Dedifferentiated amniotic fluid mesenchymal stem cell (primary cell): ENCODE results near the gene SERPINA7.
"Not testable (repeated sequence)": the region's sequence is repeated elsewhere in the genome, so short reads cannot be mapped to it uniquely, and the experiment has no call there.

Source experiments
- DNase-seq: peaks from one replicate; pipeline ENCODE4 v3.0.0-alpha.2; 2016; ENCODE audit errors: extremely low spot score

SERPINA7 gene, protein sequence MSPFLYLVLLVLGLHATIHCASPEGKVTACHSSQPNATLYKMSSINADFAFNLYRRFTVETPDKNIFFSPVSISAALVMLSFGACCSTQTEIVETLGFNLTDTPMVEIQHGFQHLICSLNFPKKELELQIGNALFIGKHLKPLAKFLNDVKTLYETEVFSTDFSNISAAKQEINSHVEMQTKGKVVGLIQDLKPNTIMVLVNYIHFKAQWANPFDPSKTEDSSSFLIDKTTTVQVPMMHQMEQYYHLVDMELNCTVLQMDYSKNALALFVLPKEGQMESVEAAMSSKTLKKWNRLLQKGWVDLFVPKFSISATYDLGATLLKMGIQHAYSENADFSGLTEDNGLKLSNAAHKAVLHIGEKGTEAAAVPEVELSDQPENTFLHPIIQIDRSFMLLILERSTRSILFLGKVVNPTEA

DNA sequence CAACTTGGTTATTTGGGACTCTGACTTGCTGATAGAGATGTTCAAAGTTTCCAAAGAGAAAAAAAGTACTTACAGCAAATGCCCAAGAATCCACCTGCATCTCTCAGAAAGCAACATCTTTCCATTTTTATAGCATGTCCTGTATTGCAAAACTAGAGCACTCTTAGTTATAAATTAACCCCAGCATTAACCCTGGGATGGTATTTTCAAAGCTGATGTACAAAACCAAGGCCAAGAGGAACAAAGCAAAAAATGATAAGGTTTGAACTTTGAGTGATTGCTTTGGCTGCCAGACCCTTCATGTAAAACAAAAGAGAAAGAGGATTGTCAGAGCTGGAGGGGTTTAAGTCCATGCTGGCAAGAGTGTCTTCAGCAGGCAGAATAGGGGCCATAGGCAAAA is at the start of gene SERPINA7:
SERPINA7 (minus strand) TSS at position 103 of the 400 bp plus-strand sequence. CDS start 1,669 bp downstream, outside the sequence.
- DNase-seq: no peak

DNA sequence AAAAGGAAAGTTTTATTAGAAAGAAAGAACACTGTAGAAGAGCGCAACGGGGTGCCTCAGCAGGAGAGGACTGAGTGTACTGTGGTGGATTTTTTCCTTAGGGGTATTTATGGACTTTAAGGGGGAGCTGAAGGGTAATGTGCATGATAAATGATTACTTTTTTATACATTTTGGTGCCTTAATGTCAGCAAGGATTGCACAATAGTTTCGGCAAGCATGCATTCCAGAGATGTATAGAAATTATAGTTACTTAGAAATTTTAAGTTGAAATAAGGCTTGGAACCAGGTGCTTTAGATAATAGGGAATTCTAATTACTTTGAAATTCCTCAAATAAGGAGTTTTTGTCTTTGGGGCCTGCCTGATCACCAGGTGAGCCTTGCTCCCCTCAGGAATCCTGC is 30.5 kb upstream of the SERPINA7 start:
- DNase-seq: no peak

DNA sequence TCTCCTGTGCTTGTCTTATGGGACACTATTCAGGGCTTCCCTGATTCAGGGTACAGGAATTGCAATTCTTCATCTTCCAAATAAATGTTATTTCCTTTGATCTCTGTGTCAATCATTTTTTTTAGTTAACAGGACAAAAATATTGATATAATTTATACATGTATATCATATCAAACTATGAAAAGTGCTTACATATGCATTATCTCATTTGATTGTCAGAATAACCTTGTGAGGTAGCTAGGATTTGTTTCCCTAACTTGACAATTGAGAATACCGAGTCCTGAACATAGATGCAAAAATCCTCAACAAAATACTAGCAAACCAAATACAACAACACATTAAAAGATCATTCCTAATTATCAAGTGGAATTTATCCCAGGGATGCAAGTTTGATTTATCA is 11.5 kb upstream of the SERPINA7 start:
- DNase-seq: no peak

DNA sequence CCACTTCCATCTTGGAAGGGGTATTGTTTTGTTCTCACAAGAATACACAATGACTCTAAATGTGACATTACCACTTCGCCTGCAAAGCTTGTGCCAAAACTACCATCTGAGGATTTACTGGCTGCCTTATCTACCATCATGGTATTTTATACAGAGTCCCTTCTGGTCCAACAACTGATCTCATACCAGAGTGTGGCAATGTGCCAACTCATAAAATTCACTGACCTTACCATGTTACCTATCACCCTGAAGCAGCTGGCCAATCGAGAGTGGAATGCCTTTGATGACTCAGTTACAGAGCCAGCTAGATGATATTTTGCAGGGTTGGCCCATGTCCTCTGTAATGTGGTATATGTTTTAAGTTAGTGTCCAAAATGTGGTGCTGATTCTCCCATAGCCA is 3.8 kb upstream of the SERPINA7 start:
- DNase-seq: no peak

DNA sequence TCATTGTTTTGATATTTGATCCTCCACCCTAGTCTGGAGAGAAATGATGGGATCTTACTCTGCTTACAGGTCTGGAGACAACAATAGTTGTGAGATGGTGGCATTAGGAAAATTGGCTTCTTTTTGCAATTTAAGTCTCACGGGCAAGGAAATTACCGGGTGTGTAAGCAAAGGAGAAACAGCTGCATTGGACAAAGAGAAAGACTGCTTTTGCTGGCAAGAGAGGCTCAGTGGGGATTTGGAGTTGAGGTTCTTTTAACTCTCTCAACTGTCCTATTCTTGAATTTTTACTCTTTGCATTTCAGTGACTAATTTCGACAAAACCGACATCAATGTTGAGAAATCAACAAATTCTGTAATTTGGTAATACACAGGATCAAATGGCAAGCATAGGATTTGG is 2.3 kb upstream of the SERPINA7 start:
- DNase-seq: no peak

DNA sequence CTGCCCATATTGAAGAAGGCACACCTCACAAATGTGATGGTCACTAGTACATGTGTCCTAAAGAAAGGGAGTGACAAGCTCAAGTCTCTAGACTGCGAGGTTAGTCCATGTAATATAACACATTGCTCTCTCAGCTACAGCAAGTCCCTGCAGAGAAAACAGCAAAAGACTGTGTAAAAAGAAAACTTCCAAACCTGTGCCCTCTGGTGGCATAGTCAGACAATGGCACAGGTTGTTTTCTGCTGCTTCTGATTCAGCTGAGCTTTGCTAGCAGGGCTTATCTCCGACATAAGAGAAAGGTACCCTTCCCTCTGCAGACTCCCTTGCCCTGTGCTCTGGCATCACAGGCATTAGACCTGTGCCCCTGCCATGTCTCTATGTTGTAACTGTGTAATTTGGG is 1.4 kb upstream of the SERPINA7 start:
- DNase-seq: no peak

DNA sequence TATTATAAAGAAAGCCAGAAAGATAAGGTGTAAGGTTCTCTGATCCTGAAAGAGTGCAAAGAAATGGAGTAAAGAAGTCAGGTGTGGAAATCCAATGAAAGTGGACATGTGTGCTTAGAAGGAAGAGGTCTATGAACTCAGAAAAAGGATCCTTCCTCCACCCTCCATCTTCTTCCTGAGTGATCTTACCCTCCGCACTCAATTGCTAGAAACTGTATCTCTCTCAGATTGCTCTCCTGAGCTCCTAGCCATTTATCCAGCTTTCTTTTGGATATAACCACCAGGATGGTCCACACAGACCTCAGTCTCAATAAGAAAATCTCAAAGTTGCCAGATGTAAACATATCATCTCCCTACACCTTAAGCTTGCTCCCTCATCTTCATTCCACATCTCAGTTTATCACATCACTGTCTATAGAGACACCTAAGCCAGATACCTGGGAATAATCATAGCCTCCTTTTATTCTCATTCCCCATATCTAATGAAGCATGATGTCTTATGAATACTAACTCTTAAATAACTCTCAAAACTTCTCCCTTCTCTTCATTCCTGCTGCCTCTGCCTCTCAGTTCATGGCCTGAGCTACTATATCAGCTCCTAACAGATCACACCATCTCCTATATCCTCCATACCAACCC is 573 bp downstream of the SERPINA7 start:
- no peak for DNase-seq

DNA sequence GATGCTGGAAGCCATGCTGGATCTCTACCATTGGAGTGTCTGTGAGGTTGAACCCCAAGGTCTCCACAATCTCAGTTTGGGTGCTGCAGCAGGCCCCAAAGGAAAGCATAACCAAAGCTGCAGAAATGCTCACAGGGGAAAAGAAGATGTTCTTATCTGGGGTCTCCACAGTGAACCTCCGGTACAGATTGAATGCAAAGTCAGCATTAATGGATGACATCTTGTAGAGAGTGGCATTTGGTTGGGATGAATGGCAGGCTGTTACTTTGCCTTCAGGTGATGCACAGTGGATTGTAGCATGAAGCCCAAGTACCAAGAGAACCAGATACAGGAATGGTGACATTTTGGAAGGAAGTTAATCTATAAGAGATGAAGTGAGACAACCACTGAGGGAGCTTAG is 1.8 kb downstream of the SERPINA7 start:
- no peak for DNase-seq

DNA sequence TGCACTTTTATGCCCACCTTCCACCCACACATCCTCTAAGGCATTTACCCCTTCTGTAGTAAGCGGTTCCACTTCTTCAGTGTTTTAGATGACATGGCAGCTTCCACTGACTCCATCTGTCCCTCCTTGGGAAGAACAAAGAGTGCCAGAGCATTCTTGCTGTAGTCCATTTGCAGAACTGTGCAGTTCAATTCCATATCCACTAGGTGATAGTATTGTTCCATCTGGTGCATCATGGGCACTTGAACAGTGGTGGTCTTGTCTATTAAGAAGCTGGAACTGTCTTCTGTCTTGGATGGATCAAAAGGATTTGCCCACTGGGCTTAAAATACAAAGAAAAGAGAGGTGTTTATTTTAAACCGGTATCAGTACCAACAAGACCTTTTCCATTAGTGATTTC is 3.5 kb downstream of the SERPINA7 start:
- no peak for DNase-seq

DNA sequence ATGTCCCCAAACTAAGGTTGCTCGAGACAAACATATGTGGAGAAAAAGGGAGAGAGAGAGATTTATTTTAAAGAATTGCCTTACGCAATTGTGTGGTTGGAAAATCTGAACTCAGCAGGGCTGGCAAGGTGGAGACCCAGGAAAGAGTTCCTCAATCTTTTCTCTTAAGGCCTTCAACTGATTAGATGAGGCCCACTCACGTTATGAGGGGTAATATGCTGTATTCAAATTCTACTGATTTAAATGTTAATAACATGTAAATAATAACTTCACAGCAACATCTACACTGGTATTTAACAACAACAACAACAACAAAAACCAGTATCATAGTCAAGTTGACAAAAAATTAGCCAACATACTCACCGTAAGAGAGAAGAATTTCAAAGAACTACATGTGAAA is 14.6 kb downstream of the SERPINA7 start:
- DNase-seq: no peak

DNA sequence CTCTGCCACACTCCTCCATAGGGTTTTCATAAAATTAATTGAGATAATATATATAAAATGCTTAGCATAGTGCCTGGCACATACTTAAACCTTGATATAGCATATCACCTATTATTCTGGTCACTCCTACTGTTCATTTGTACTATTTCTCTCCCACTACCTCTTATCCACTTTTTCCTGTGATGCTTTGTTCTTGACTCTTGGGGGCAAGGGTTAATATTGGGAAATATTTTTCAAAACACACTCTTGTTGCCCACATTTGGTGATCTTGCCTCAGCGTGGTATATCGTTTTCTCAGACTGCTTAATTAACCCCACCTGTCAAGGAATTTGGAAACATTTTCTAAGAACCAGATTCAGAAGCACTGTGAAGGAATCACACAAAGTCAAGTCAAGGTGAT is 16.3 kb downstream of the SERPINA7 start:
- no peak for DNase-seq

DNA sequence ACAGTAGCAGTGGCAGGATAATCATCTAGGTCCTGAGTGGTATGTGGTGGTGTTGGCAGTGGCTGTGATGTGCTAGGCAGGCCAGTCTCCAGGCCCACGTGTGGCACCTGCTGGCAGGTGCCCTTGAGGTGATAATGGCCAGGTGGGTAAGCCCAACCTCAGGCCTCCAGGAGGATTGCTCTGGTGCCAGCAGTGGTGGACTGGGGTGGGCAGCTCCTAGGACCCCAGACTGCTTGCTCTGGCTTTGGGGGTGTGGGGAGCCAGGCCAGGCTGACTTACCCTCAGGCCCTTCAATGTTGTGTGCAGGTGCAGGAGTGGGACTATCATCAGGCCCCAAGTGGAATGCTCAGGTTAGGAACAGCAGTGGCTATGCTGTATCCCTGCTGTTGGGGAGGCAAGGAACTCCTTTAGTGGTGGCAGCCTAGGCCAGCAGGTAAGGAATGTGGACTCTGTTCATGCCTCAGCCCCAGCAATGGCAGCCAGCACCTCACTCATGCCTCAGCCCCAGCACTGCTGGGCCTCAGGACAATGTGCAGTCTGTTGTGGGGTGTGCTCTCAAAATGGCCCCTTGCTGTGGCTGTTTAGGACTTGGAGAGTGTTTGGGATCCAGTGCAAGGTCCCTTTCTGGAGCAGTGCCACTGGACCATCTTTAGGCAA is 24.3 kb downstream of the SERPINA7 start:
- no peak for DNase-seq

DNA sequence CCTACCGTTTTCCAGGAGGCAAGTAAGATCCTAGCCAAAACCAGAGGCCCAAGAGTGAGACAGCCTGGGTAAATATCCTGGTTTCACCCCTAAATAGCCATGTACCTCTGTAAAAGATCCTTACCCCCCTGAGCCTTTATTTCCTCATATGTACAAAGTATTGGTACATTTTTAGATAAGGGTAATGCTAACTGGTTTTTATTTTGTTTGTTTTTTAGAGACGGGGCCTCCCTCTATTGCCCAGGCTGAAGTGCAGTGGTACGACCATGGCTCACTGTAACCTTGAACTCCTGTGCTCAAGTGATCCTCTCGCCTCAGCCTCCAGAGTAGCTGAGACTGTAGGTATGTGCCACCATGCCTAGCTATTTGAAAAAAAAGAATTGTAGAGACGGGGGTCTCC is 29.4 kb downstream of the SERPINA7 start:
- DNase-seq: no peak

DNA sequence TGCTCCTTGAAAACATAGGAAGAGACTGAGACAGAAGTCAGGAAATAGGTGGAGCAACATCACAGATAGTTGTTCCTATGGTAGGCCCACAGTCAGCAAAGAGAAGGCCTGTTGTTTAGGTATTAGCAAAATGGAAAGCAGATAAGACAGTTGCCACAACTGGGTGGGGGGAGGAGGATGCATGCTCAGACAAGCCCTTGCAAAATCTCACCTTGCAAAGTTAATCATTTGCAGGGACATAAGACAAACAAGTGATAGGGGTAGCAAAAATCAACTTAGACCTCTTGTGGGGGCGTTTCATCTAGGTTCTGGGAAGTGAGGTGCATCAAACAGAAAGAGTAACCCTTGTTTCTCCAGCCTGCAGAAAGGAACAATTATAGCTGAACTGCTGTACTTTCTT is 30.7 kb downstream of the SERPINA7 start:
- no peak for DNase-seq

DNA sequence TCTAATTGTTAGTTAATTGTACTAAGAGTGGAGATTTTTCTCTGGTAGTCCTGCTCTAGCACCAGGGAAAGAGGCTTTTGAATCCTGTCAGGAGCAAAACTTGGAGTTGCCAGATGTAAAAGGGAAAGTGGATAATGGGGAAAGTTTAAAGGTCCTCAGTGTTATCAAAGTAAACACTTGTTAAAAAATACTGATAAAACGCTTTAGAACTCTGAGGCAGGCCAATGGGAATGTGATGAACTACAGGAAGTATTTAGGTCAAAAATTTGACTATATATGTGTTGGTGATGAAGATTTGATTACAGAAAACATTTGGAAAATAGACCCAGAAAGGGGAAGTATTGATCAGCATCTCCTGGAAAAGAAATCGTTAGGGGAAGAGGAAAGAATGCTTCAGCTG is 32.8 kb downstream of the SERPINA7 start:
- DNase-seq: no peak

DNA sequence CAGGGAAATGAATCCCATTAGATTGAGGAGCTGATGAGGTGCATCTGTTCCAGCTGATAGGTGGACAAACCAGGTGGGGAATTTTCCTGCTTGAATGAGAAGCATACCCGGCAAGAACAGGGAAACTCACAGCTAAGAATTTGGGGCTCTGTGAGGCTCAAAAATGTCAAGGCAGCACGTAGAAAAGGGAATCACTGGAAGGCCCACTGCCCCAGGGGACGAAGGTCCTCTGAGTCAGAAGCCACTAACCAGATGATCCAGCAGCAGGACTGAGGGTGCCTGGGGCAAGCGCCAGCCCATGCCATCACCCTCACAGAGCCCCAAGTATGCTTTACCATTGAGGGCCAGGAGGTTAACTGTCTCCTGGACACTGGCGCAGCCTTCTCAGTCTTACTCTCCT is 37.9 kb downstream of the SERPINA7 start:
- DNase-seq: not testable (repeated sequence)

DNA sequence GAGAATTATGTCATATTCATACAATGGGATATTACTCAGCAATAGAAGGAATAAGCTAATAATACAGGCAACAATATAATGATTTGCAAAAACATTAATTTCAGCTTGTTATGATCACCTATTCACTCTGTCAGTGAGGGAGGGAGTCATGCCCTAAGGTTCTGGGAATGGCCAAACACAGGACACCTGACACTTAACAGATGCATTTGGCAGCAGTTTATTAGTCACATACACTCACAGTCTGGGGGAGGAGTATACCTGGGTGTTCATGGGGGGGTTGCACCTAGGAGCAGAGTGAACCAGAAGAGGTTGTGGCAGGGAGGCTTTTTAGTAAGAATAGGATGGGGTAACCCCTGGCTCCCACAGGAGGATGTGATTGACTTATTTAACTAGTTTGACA is 38.3 kb downstream of the SERPINA7 start:
- no peak for DNase-seq

DNA sequence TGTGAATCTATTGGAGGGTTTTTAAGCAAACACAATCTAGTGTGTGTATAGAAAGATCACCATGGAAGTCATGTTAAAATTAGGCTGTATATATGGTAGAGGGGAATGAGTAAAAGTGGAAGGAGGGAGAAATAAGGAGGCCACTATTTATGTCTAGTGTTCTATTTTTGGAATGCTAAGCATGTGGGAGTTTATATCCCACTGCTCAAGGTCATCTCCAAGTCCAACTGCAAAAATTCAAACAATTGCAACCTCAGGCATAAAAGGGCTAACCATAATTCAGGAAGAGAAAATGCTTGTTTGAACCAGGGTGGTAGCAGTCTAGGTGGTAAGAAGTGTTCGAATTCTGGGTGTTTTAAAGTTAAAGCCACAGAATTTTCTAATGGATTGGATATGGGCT is 39.2 kb downstream of the SERPINA7 start:
- DNase-seq: no peak

DNA sequence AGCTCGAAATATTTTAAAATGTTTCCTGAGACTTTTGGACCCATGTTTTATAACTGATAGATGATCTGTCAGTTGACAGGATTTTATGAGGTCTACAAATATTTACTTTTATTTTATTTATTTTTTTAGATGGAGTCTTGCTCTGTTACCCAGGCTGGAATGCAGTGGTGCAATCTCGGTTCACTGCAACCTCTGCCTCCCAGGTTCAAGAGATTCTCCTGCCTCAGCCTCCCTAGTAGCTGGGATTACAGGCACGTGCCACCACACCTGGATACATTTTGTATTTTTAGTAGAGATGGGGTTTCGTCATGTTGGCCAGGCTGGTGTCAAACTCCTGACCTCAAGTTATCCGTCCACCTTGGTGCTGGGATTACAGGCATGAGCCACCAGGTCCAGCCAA is 50.0 kb downstream of the SERPINA7 start:
- not testable (repeated sequence) for DNase-seq
